ENCODE data around the gene NFKBIA.

GRCh38 chr14:35366521-35366976 lies 38.0 kb downstream of the NFKBIA start:
- TF ChIP-seq CTCF (IDR thresholded peaks at IDR 0.05) (no peak), POLR2A (IDR thresholded peaks at IDR 0.05) (no peak)

All from right lobe of liver (tissue), 4 donors.